DND-41 (cell line): Measurements from ENCODE around the gene CNTNAP5.

Experiments
- ATAC-seq: fragments of 200-7000 bp; cut with Tn5 transposase; 3 replicates; pipeline ENCODE4 v1.9.1; 2021; ENCODE audit warnings: low read depth; ENCODE audit not compliant: insufficient read depth
- DNase-seq: peaks from one replicate; pipeline ENCODE4 v3.0.0-alpha.2; 2020
- H2AFZ ChIP-seq: 2 replicates; pipeline ENCODE4 v1.6.0; 2012; ENCODE audit warnings: low read depth, low read length
- H3K27ac ChIP-seq: 2 replicates; pipeline ENCODE4 v1.5.1; 2012; ENCODE audit warnings: low read length, inconsistent platforms
- H3K27me3 ChIP-seq: fragments of 200-600 bp; sonication (generic); 2 replicates; pipeline ENCODE4 v1.6.0; 2012; ENCODE audit warnings: low read length, mild to moderate bottlenecking, inconsistent platforms; ENCODE audit not compliant: insufficient read depth, poor library complexity
- H3K36me3 ChIP-seq: 2 replicates; pipeline ENCODE4 v1.5.1; 2012; ENCODE audit warnings: low read length, inconsistent platforms; ENCODE audit not compliant: insufficient read depth
- H3K4me1 ChIP-seq: 2 replicates; pipeline ENCODE4 v1.5.1; 2012; ENCODE audit warnings: mild to moderate bottlenecking, low read length; ENCODE audit not compliant: insufficient read depth
- H3K4me2 ChIP-seq: 2 replicates; pipeline ENCODE4 v1.6.0; 2012; ENCODE audit warnings: mild to moderate bottlenecking, moderate library complexity, low read length, inconsistent platforms; ENCODE audit not compliant: insufficient read depth
- H3K4me3 ChIP-seq, 2 experiments: fragments of 200-600 bp in 1 of 2; shearing (Covaris generic) in 1 of 2; 2 replicates each; pipeline ENCODE4 v1.5.1; 2012 to 2016; ENCODE audit warnings: inconsistent platforms in 2 of 2, low read length in 2 of 2, mild to moderate bottlenecking in 2 of 2, low read depth in 1 of 2, moderate library complexity in 1 of 2
- H3K79me2 ChIP-seq: 2 replicates; pipeline ENCODE4 v1.6.0; 2012; ENCODE audit warnings: low read length, inconsistent platforms; ENCODE audit not compliant: insufficient read depth
- H3K9ac ChIP-seq: 2 replicates; pipeline ENCODE4 v1.6.0; 2012; ENCODE audit warnings: low read depth, mild to moderate bottlenecking, inconsistent platforms, low read length, moderate library complexity
- H3K9me3 ChIP-seq: 2 replicates; pipeline ENCODE4 v1.5.1; 2012; ENCODE audit warnings: low read length, moderate library complexity, mild to moderate bottlenecking, inconsistent platforms; ENCODE audit not compliant: insufficient read depth, severe bottlenecking
- H4K20me1 ChIP-seq: 2 replicates; pipeline ENCODE4 v1.6.0; 2012; ENCODE audit warnings: low read length; ENCODE audit not compliant: insufficient read depth
- CTCF ChIP-seq: IDR thresholded peaks from 2 replicates; pipeline ENCODE4 v1.5.1; 2012; ENCODE audit warnings: borderline replicate concordance, low read length, moderate library complexity, mild to moderate bottlenecking; ENCODE audit not compliant: poor library complexity, severe bottlenecking; ENCODE audit errors: extremely low read depth
- EZH2 ChIP-seq: IDR thresholded peaks from 3 replicates; pipeline ENCODE4 v1.6.1; 2012; ENCODE audit warnings: borderline replicate concordance, low read depth, mild to moderate bottlenecking, moderate library complexity, low read length, inconsistent platforms; ENCODE audit not compliant: severe bottlenecking

The CNTNAP5 gene

GRCh38 chr2:124658373-124658772 lies 633.3 kb downstream of the CNTNAP5 start:
- no peak for ATAC-seq
- H3K4me3 ChIP-seq: no peak overlapping the region
- H2AFZ ChIP-seq: no peak overlapping the region
- H3K36me3 ChIP-seq: no peaks in the 10 kb centered on the region
- TF ChIP-seq CTCF: no peak
- no peak for TF ChIP-seq EZH2
- H3K27ac ChIP-seq: no peak overlapping the region
- no peaks in the 10 kb centered on the region for H3K79me2 ChIP-seq
- H3K4me2 ChIP-seq: no peak overlapping the region
- H4K20me1 ChIP-seq: no peaks in the 10 kb centered on the region
- H3K9ac ChIP-seq: no peak overlapping the region
- H3K9me3 ChIP-seq: no peaks in the 10 kb centered on the region
- no peak for DNase-seq
- no peaks in the 10 kb centered on the region for H3K4me1 ChIP-seq
- no peaks in the 10 kb centered on the region for H3K27me3 ChIP-seq

GRCh38 chr2:124661558-124661957 lies 636.5 kb downstream of the CNTNAP5 start:
- Histone ChIP-seq H3K27me3 (no peaks in the 10 kb centered on the region), H2AFZ (no peak overlapping the region), H3K4me2 (no peak overlapping the region), H4K20me1 (no peaks in the 10 kb centered on the region), H3K9me3 (no peaks in the 10 kb centered on the region), H3K36me3 (no peaks in the 10 kb centered on the region), H3K9ac (no peak overlapping the region), H3K27ac (no peak overlapping the region), H3K4me1 (no peaks in the 10 kb centered on the region), H3K79me2 (no peaks in the 10 kb centered on the region), H3K4me3 (no peak overlapping the region)
- DNase-seq: no peak
- ATAC-seq: no peak
- TF ChIP-seq CTCF (no peak), EZH2 (no peak)

- Histone ChIP-seq H3K4me3 (no peak overlapping the region), H3K36me3 (no peaks in the 10 kb centered on the region), H3K9ac (no peak overlapping the region), H2AFZ (no peak overlapping the region), H3K79me2 (no peaks in the 10 kb centered on the region), H3K27ac (no peak overlapping the region), H4K20me1 (no peaks in the 10 kb centered on the region), H3K27me3 (no peaks in the 10 kb centered on the region), H3K9me3 (no peaks in the 10 kb centered on the region), H3K4me2 (no peak overlapping the region), H3K4me1 (no peaks in the 10 kb centered on the region)
- DNase-seq (no peak), ATAC-seq (no peak)
- TF ChIP-seq CTCF: no peak
- TF ChIP-seq EZH2: no peak
Observed at GRCh38 chr2:124662946-124663644, 638.0 kb downstream of the CNTNAP5 start.
